Hepatocyte (in vitro differentiated cells): ENCODE results near the gene SLC39A7. TPM values are rescaled to one million over a fixed set of nuclear protein-coding genes. Genes with fewer than 3 reads are reported as not detected.

Experiments used
- DNase-seq: peaks from one replicate; pipeline ENCODE4 v3.0.0-alpha.2; 2016; ENCODE audit warnings: low spot score
- H2AFZ ChIP-seq: fragments of 200-600 bp; sonication (generic); 2 replicates; pipeline ENCODE4 v1.6.0; 2016; ENCODE audit warnings: antibody characterized with exemption, mild to moderate bottlenecking
- H3K27ac ChIP-seq: fragments of 200-600 bp; sonication (generic); 2 replicates; pipeline ENCODE4 v1.5.1; 2016; ENCODE audit warnings: mild to moderate bottlenecking
- H3K27me3 ChIP-seq: fragments of 200-600 bp; sonication (generic); 2 replicates; pipeline ENCODE4 v1.6.1; 2016
- H3K36me3 ChIP-seq: fragments of 200-600 bp; sonication (generic); replicated peaks from 2 replicates; pipeline ENCODE4 v1.5.1; 2016; ENCODE audit warnings: low read depth; ENCODE audit not compliant: insufficient read depth
- H3K4me1 ChIP-seq: fragments of 200-600 bp; sonication (generic); 2 replicates; pipeline ENCODE4 v1.5.1; 2016; ENCODE audit warnings: mild to moderate bottlenecking, moderate library complexity; ENCODE audit not compliant: insufficient read depth
- H3K4me2 ChIP-seq: fragments of 200-600 bp; sonication (generic); 2 replicates; pipeline ENCODE4 v1.6.0; 2016
- H3K4me3 ChIP-seq: fragments of 200-600 bp; sonication (generic); 2 replicates; pipeline ENCODE4 v1.5.1; 2016; ENCODE audit warnings: mild to moderate bottlenecking
- H3K79me2 ChIP-seq: fragments of 200-600 bp; sonication (generic); 2 replicates; pipeline ENCODE4 v1.6.0; 2017; ENCODE audit warnings: mild to moderate bottlenecking
- H3K9me2 ChIP-seq: fragments of 200-600 bp; sonication (generic); replicated peaks from 2 replicates; pipeline ENCODE4 v1.6.0; 2017; ENCODE audit warnings: mild to moderate bottlenecking; ENCODE audit not compliant: insufficient read depth
- H3K9me3 ChIP-seq: fragments of 200-600 bp; sonication (generic); 2 replicates; pipeline ENCODE4 v1.5.1; 2016; ENCODE audit warnings: low read depth, mild to moderate bottlenecking
- H4K20me1 ChIP-seq: fragments of 200-600 bp; sonication (generic); 2 replicates; pipeline ENCODE4 v1.6.0; 2016; ENCODE audit warnings: mild to moderate bottlenecking; ENCODE audit not compliant: insufficient read depth, poor library complexity, severe bottlenecking
- EZH2 ChIP-seq: fragments of 200-600 bp; sonication (generic); IDR thresholded peaks from 2 replicates; pipeline ENCODE4 v1.6.1; 2016; ENCODE audit warnings: antibody characterized with exemption, mild to moderate bottlenecking, borderline replicate concordance
- EZH2phosphoT487 ChIP-seq: fragments of 200-600 bp; sonication (generic); IDR thresholded peaks from one replicate; pipeline ENCODE4 v1.6.1; 2018; ENCODE audit warnings: antibody characterized with exemption, mild to moderate bottlenecking, low read depth, moderate library complexity; ENCODE audit not compliant: unreplicated experiment, severe bottlenecking
- WGBS: methylation state at CpG from one replicate; pipeline ENCODE4 v1.1.6; 2016; ENCODE audit warnings: low lambda C conversion rate; ENCODE audit errors: missing lambda C conversion rate; 5-methylcytosine and 5-hydroxymethylcytosine counted together
- polyA plus RNA-seq: library from polyadenylated mRNA; unstranded; fragments of >200 nt; fragmentation: Nextera tagmentation; extraction: Ambion mirVana; gene quantifications from 2 replicates; pipeline ENCODE4 v1.2.1, GENCODE V29; 2016
- total RNA-seq: library from RNA; depleted of rRNA; stranded (reverse); fragments of >200 nt; gene quantifications from 2 replicates; pipeline ENCODE4 v1.2.3, GENCODE V29; 2014
- TF ChIP-seq, protein P1 (sequence below): fragments of 200-600 bp; sonication (generic); IDR thresholded peaks from 2 replicates; pipeline ENCODE4 v1.5.1; 2016; ENCODE audit warnings: antibody characterized with exemption, mild to moderate bottlenecking; ENCODE audit not compliant: poor library complexity

Gene SLC39A7
- total and polyA plus RNA-seq, 2 experiments from 2014 or later: 55.0 to 130 TPM

DNA sequence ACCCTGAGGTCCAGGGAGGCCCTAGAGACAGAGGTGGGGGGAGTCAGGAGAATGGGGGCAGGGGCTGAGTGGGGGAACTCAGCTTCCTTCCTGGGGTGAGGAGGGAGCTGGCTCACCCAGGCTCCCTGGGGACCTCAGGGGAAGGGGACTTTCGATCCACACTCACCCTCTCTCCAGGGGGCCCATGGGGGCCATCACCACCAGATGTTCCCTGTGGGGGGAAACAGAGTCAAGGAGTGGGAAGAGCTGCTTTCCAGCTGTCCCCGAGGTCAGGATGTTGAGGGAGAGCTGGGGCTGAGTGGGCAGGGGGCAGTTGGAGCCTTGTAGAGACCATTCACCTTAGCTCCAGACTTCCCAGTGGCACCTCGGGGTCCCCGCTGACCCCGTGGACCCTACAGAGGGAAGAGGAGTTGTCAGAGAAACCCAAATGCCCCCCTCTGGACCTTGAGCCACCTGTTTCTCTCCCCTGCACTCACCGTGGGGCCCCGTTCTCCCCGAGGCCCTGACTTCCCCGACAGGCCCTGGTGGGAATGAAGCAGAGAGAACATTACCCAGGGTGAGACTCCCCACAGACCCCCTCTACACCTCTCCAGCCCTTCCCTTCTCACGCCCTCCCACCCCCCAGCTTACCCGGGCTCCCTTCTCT is 27.0 kb upstream of the SLC39A7 start:
- Histone ChIP-seq H4K20me1 (no peaks in the 10 kb centered on the region), H3K9me3 (no peaks in the 10 kb centered on the region), H3K4me3 (no peak overlapping the region), H3K4me2 (no peak overlapping the region), H3K27ac (no peak overlapping the region), H3K36me3 (no peaks in the 10 kb centered on the region), H3K79me2 (no peaks in the 10 kb centered on the region), H3K27me3 (no peaks in the 10 kb centered on the region), H2AFZ (no peak overlapping the region), H3K4me1 (no peaks in the 10 kb centered on the region), H3K9me2 (no peaks in the 10 kb centered on the region)
- TF ChIP-seq EZH2phosphoT487: no peak
- no peak for TF ChIP-seq EZH2
- TF ChIP-seq, protein P1, sequence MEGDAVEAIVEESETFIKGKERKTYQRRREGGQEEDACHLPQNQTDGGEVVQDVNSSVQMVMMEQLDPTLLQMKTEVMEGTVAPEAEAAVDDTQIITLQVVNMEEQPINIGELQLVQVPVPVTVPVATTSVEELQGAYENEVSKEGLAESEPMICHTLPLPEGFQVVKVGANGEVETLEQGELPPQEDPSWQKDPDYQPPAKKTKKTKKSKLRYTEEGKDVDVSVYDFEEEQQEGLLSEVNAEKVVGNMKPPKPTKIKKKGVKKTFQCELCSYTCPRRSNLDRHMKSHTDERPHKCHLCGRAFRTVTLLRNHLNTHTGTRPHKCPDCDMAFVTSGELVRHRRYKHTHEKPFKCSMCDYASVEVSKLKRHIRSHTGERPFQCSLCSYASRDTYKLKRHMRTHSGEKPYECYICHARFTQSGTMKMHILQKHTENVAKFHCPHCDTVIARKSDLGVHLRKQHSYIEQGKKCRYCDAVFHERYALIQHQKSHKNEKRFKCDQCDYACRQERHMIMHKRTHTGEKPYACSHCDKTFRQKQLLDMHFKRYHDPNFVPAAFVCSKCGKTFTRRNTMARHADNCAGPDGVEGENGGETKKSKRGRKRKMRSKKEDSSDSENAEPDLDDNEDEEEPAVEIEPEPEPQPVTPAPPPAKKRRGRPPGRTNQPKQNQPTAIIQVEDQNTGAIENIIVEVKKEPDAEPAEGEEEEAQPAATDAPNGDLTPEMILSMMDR: no peak
- WGBS: 75% methylated on average over 5 of the region's 11 CpGs
- no peak for DNase-seq

GRCh38 chr6:33174784-33175183 is 25.9 kb upstream of the SLC39A7 start:
- Histone ChIP-seq H3K9me2 (no peaks in the 10 kb centered on the region), H3K4me2 (no peak overlapping the region), H3K4me3 (no peak overlapping the region), H3K27me3 (no peaks in the 10 kb centered on the region), H3K9me3 (no peaks in the 10 kb centered on the region), H3K27ac (no peak overlapping the region), H4K20me1 (no peaks in the 10 kb centered on the region), H3K36me3 (no peaks in the 10 kb centered on the region), H2AFZ (no peak overlapping the region), H3K4me1 (no peaks in the 10 kb centered on the region), H3K79me2 (no peaks in the 10 kb centered on the region)
- 87% methylated on average over 4 of the region's 4 CpGs for WGBS
- no peak for TF ChIP-seq EZH2phosphoT487
- TF ChIP-seq EZH2: no peak
- TF ChIP-seq, protein P1: no peak
- no peak for DNase-seq

GRCh38 chr6:33175436-33176069 is 25.1 kb upstream of the SLC39A7 start:
- no peaks in the 10 kb centered on the region for H3K79me2 ChIP-seq
- no peaks in the 10 kb centered on the region for H3K4me1 ChIP-seq
- no peaks in the 10 kb centered on the region for H4K20me1 ChIP-seq
- no peak overlapping the region for H3K4me3 ChIP-seq
- H3K9me3 ChIP-seq: no peaks in the 10 kb centered on the region
- H3K4me2 ChIP-seq: no peak overlapping the region
- TF ChIP-seq EZH2: no peak
- TF ChIP-seq EZH2phosphoT487: no peak
- TF ChIP-seq, protein P1: no peak
- no peaks in the 10 kb centered on the region for H3K9me2 ChIP-seq
- H2AFZ ChIP-seq: no peak overlapping the region
- H3K27ac ChIP-seq: no peak overlapping the region
- no peaks in the 10 kb centered on the region for H3K36me3 ChIP-seq
- no peaks in the 10 kb centered on the region for H3K27me3 ChIP-seq
- no peak for DNase-seq
- WGBS: 88% methylated on average over 10 of the region's 10 CpGs
